Pancreas (tissue), 10 donors: ENCODE measurements around the gene TFF1. TPM values are rescaled to one million over a fixed set of nuclear protein-coding genes. Genes with fewer than 3 reads are reported as not detected.

Experiments
- ATAC-seq, 4 donors: fragments of 200-7000 bp; cut with Tn5 transposase; one replicate each; pipeline versions ENCODE4 v1.8.0 to v1.9.1; 2020; ENCODE audit warnings: mild to moderate bottlenecking in 4 of 4, moderate library complexity in 4 of 4
- DNase-seq, 6 donors: peaks; one replicate each; pipeline ENCODE4 v3.0.0-alpha.2; 2020
- FAIRE-seq: peaks from 2 replicates; lab custom pipeline; 2012; peaks lifted over from hg19 to GRCh38; lab: Jason Lieb, UNC
- H3K27ac ChIP-seq, 4 donors: fragments of 200-600 bp; sonication (generic); 1 replicate in 3 of 4; 2 replicates in 1 of 4; pipeline versions ENCODE4 v1.5.0 to v1.8.0; 2020
- H3K27me3 ChIP-seq, 4 donors: fragments of 200-600 bp; one replicate each; pipeline ENCODE4 v1.8.0; 2021
- H3K36me3 ChIP-seq, 3 donors: fragments of 200-600 bp; sonication (generic) in 1 of 3; one replicate each; pipeline versions ENCODE4 v1.5.0 to v1.8.0; 2020 to 2021
- H3K4me1 ChIP-seq, 3 donors: fragments of 200-600 bp; one replicate each; pipeline ENCODE4 v1.8.0; 2021
- H3K4me3 ChIP-seq, 4 donors: fragments of 200-600 bp; sonication (generic) in 2 of 4; one replicate each; pipeline versions ENCODE4 v1.5.0 to v1.8.0; 2020 to 2021
- H3K9me3 ChIP-seq, 4 donors: fragments of 200-600 bp; one replicate each; pipeline ENCODE4 v1.8.0; 2021
- CTCF ChIP-seq, 4 donors: fragments of 200-600 bp; sonication (generic) in 3 of 4; IDR thresholded peaks; one replicate each; pipeline versions ENCODE4 v1.5.0 to v1.8.0; 2021; ENCODE audit warnings: antibody characterized with exemption in 4 of 4
- WGBS, 2 donors: extraction: QIAGEN DNeasy Blood & Tissue Kit; methylation state at CpG; one replicate each; pipeline ENCODE4 v1.1.7; 2013; 5-methylcytosine and 5-hydroxymethylcytosine counted together
- intact Hi-C, 3 donors: fragments of 100-400 bp; cut with DNase I; formaldehyde crosslinking; loops; one replicate each; pipeline versions ENCODE4 v1.11.1 to v1.14.2; 2022
- polyA plus RNA-seq, 2 donors: library from polyadenylated mRNA; stranded (reverse); fragments of 200-250 nt; gene quantifications; one replicate each; pipeline ENCODE4 v1.2.3, GENCODE V29; 2013
- total RNA-seq, 6 donors: library from RNA; stranded (reverse); fragmentation: NEBNext Ultra II Directional in 4 of 6; extraction: Animal tissue kit (Norgen Biotek cat#: 25700) in 4 of 6; gene quantifications; one replicate each; pipeline versions ENCODE4 v1.2.1 to v1.2.4, GENCODE V29; 2021 to 2023
- donor health status: healthy with polysubstance abuse.
- donor health status: DM: no; HTN: no; CAD: no; lungs with moderate emphysema.
- donor health status: DM: no; HTN: no; CAD: no.
- donor health status: control.
- donor health status: control.
- donor health status: Bipolar disorder and iron deficiency.
- donor health status: DM: yes; HTN: yes; CAD: no.
- donor health status: DM: no; HTN: no; CAD: no.
- donor health status: DM: no; HTN: no; CAD: no.
- donor health status: DM: yes; HTN: yes; CAD: no.

The TFF1 gene
- total and polyA plus RNA-seq, 8 donors, result 0.80 to 40.6 (median 2.9) TPM; not detected in 1

GRCh38 chr21:42381347-42381984, 15.1 kb upstream of the TFF1 start:
- ATAC-seq (peak; percentile 78 to 94 (median 88)), DNase-seq (peak in 5 of 6 donors; percentile 56 to 78 (median 69)), FAIRE-seq (no peak)
- no peaks in the 10 kb centered on the region for H3K9me3 ChIP-seq
- peak; percentile 60 to 74 (median 64) for TF ChIP-seq CTCF (IDR thresholded peaks at IDR 0.05)
- H3K4me3 ChIP-seq, result no peak overlapping the region
- no peaks in the 10 kb centered on the region for H3K27me3 ChIP-seq
- H3K36me3 ChIP-seq, result no peaks in the 10 kb centered on the region
- intact Hi-C loops, result loop anchor here in 1 of 3 donors (10.0 kb wide), 1 partner anchor 57 kb away; no protein-coding TSS in a partner anchor
- H3K4me1 ChIP-seq, result no peaks in the 10 kb centered on the region
- H3K27ac ChIP-seq, result no peak overlapping the region
- 22 to 25% methylated on average over 1 of the region's 1 CpG for WGBS, 2 donors

GRCh38 chr21:42379426-42380215, 13.3 kb upstream of the TFF1 start:
- intact Hi-C loops, result loop anchor here in 1 of 3 donors (10.0 kb wide), 1 partner anchor 55 kb away; no protein-coding TSS in a partner anchor
- DNase-seq (peak in 1 of 6 donors; percentile 51), FAIRE-seq (no peak), ATAC-seq (no peak)
- Histone ChIP-seq H3K4me1 (no peaks in the 10 kb centered on the region), H3K9me3 (no peaks in the 10 kb centered on the region), H3K27me3 (no peaks in the 10 kb centered on the region), H3K4me3 (no peak overlapping the region), H3K27ac (no peak overlapping the region), H3K36me3 (no peaks in the 10 kb centered on the region)
- no peak for TF ChIP-seq CTCF (IDR thresholded peaks at IDR 0.05)
- WGBS, 2 donors, result 70 to 85% methylated on average over 17 of the region's 17 CpGs

- H3K4me1 ChIP-seq, result no peaks in the 10 kb centered on the region
- intact Hi-C loops, result no loop called here
- 77 to 90% methylated on average over 8 of the region's 8 CpGs for WGBS, 2 donors
- ATAC-seq (no peak), FAIRE-seq (no peak), DNase-seq (peak in 1 of 6 donors; percentile 31)
- no peaks in the 10 kb centered on the region for H3K36me3 ChIP-seq
- H3K27me3 ChIP-seq, result no peaks in the 10 kb centered on the region
- no peaks in the 10 kb centered on the region for H3K9me3 ChIP-seq
- H3K4me3 ChIP-seq, result no peak overlapping the region
- TF ChIP-seq CTCF (IDR thresholded peaks at IDR 0.05), result no peak
- no peak overlapping the region for H3K27ac ChIP-seq
Measured at GRCh38 chr21:42378418-42378817, 12.1 kb upstream of the TFF1 start.

GRCh38 chr21:42377951-42378340, 11.6 kb upstream of the TFF1 start:
- H3K9me3 ChIP-seq, result no peaks in the 10 kb centered on the region
- WGBS, 2 donors, result 80 to 99% methylated on average over 5 of the region's 5 CpGs
- H3K4me1 ChIP-seq, result no peaks in the 10 kb centered on the region
- FAIRE-seq (no peak), ATAC-seq (no peak), DNase-seq (no peak)
- H3K27me3 ChIP-seq, result no peaks in the 10 kb centered on the region
- no peak overlapping the region for H3K4me3 ChIP-seq
- TF ChIP-seq CTCF (IDR thresholded peaks at IDR 0.05), result no peak
- intact Hi-C loops, result no loop called here
- H3K27ac ChIP-seq, result no peak overlapping the region
- H3K36me3 ChIP-seq, result no peaks in the 10 kb centered on the region
